Measurements from ENCODE around the gene EFNA5. TPM values are rescaled to one million over a fixed set of nuclear protein-coding genes. Genes with fewer than 3 reads are reported as not detected.

EFNA5 gene
- polyA plus RNA-seq, 1 donor = 29.1 TPM

DNA sequence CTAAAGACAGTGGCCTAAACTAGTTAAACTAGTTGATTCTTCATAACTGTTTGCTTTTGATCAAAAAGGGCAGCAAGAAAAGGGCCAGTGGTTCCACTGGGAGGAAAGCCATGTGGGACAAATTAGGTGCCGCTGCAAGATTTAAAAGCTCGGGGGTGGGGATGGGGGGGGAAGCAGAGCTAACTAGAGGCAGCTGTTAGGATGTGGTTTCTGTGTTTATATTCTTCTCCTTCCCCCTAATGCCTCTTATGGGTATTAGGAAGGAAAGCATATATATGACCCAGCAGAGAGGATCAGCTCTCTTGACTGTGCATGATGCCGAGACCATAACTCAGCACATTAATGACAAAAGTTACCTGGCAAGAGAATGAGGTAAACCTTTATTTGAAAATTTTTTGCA lies 65.7 kb downstream of the EFNA5 start:
- no peak for DNase-seq

DNA sequence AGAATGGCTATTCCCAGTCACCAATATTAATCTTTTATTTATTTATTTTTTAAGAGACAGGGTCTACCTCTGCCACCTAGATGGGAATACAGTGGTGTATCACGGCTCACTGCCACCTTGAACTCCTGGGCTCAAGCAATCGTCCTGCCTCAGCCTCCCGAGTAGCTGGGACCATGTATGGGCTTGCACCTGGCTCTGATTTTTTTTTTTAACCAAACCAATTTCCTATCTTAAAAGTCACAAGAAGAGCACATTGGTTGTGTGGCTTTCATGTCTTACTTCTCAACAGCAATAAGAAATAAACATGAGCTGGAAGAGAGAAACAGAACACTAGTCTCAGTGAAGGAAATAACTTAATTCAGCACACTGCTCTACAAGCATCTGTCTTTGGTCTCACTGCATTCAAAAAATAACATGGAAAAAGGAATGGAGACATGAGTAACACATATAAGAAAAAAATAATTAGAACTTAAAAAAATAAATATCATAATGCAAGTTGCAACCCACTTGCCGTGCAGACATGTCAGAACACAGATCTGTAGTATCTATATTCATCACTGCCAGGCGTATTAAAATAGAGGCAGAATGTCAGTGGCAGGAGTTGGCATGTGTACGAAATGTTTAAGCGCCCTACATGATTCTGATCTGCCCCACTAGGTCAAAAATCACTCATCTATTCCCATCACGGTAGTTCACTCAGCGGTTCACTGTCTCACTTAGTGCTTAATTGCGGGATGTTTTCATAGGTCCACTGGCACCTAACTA lies 66.4 kb downstream of the EFNA5 start:
- DNase-seq = no peak

DNA sequence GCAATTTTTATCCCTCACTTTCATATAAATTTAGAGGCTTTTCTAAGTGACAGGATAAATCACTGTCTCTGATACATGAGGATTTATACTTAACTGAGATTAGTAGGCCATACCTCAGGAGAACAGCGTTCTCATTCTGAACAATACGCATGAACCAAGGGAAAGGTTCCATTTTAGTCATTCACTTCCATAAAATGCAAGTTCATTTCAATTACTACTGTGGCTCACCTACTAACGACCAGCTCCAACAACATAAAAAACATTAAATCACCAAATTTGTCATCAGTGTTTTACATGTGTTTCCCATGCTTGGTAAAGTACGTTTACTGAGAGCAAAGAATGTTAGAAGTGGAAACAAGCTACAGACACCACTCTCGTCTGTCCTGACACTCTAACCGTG lies 67.4 kb downstream of the EFNA5 start:
- no peak for DNase-seq

DNA sequence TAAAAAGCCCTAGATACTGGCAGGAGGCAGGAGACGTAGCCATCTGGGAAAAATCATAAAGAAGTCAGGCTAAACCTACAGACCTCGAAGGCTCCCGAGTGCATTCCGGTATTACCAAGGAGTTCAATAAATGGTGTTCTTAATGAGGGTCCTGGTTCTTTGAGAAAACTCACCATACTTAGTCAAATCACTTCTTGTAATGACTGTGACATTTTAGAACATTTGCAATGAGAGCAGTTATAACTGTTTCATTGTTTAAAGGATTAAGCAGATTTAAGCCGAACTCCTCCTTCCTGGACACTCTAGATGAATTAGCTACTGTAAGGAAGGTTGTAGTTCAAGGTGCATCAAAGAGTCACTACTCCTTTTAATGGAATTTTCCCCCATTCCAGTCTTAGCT lies 67.8 kb downstream of the EFNA5 start:
- DNase-seq = no peak

DNA sequence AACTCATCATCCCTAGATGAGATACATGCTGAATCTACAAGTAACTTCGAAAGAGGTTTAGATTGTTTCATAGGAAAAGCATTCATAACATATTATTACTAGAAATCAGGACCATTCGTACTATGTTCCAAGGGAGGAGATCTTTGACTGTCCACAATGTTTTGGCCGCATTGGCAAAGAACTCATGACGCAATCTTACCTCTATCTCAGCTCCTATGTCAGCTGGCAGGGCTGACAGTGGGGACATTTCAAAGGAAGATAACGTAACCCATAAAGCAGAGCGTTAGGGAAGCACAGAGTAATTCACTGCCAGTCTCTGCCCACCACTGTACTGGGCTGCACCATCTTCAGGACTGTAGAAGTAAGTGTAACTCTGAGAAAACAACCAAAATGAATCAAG lies 69.7 kb downstream of the EFNA5 start:
- DNase-seq = no peak

DNA sequence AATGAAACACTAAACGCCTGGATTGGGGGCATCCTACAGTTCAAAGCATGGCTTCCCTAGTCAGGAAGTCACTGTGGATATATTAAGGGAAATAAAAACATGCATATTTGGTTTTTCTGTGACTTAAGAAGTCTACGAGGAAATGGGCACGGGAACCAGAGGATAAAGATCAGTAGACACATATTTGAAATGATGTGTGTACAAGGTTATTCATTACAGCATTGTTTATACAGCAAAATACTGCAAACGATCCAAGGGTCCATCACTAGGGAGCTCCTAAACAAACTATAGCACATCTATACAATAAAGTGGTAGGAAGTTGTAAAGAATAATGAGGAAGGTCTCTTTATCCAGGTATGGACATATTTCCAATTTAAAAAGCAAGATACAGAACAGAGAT lies 71.8 kb downstream of the EFNA5 start:
- DNase-seq = no peak

DNA sequence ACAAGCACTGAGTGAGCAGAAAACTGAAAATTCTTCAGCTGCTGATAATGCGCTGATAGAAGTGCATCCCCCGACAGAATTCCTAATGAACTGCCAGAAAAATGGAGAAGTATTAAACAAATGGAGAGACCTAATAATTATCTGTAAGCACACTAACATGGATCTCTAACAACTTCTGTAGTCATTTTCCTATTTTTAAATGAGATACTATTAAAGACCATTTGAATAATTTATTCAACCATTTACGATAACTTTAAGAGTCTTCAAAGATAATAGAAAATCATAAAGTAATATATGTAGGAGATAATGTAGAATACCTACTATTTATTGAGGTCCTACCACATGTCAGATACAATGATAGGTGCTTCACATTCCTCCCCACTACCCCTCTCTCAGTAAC lies 72.9 kb downstream of the EFNA5 start:
- DNase-seq = no peak

DNA sequence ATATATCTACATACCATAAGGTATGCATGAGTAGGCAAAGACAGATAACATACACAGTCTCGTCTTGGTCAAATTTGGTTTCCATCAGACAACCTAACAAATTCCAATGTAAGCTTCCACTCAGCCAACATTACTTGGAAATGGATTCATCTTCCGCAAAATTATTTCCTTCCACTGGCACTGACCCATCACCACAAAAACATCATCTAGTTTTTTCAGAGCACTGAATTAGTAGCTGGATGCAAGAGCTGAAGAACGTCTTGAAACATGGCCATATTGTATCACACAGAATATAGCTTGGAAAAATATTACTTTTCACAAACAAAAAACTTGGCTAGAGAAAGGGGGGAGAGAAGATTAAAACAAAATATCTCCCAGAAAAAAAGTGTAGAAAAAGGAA lies 73.5 kb downstream of the EFNA5 start:
- DNase-seq = no peak

DNA sequence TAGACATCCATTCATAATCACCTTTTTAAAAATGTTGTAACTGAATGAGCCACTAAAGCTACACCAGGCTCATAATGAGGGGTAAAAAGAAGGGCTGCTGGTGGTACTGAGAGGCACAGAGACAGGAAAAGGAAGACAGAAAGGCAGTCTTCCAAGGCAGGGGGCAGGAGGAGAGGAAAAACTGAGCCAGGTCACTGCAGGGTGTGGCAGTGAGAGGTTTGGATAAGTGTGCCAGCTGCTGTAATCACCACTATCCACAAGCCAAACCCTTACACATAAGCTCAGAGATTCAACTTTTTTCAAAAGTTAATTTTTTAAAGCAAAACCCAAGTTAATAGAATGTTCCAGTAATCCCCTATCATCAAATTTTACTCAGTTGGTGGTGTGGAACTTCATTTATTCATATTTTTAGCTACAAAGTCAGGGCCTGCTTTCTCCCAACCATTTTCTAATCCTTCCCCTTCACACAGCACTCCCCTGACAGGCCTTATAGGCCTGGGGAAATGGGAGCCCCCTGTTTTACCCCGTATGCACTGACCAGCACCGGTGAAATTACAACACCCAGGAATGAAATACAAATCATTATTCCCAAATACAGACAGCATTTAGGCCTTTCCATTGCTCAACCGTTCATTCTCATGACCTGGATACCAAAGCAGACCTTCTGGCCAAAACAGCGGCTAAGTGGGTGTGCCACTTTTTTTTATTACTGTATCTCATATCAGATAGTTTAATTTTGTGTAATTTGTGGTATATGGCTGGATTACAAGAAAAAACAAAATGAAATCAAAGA lies 76.3 kb downstream of the EFNA5 start:
- no peak for DNase-seq

DNA sequence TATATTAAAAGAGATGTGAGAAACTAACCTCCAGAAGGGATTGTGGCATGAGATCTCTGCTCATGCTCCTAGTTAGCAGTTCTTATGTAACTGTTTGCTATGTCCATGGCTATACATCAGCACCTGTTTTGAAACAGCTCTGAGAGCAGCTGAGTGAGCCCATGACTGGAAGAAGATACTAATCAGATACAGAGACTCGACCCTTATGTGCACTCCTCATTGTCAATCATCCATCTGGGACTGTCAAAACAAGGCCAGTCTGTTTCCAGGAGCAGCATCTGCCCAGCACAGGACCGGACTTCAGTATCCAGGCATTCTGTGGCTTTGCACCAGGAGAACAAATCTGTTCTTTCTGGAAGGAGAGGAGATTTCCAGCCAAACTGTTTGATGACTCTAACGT lies 77.7 kb downstream of the EFNA5 start:
- DNase-seq = no peak

DNA sequence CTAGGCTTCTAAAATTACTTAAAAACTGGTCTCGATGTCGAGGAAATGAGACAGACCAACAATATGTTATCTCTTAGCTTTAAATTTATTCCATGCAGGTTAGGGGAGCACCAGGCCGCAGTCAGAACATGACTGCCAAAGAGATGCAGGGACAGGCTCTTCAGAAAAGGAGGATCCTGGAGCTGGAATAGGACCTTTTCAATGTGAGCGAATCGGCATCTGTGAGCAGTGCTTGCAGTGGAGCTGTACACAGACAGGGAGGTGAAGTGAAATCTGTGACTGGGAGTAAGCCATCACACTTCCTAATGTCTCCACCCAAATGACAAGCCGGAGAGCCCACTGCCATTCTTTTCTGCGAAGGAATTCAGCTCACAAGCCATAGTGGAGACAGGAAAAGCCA lies 78.2 kb downstream of the EFNA5 start:
- no peak for DNase-seq

DNA sequence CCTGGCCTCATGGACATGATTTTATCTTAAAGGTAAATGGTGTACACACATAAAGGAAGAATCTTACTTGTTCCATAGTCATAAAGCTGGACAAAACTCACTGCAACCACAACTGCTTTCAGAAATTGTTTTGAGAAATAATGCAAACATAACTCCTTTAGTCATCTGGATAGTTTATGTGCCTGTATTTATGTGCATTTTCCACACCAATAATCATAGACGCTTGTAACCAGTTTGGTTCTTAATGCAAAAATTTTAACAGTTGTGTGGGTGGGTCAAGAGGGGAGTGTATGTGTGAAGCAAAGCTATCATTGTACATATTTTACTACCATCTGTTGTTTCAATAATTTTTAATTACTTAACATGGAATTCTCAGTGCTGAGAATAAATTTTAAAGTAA lies 80.1 kb downstream of the EFNA5 start:
- DNase-seq = no peak

DNA sequence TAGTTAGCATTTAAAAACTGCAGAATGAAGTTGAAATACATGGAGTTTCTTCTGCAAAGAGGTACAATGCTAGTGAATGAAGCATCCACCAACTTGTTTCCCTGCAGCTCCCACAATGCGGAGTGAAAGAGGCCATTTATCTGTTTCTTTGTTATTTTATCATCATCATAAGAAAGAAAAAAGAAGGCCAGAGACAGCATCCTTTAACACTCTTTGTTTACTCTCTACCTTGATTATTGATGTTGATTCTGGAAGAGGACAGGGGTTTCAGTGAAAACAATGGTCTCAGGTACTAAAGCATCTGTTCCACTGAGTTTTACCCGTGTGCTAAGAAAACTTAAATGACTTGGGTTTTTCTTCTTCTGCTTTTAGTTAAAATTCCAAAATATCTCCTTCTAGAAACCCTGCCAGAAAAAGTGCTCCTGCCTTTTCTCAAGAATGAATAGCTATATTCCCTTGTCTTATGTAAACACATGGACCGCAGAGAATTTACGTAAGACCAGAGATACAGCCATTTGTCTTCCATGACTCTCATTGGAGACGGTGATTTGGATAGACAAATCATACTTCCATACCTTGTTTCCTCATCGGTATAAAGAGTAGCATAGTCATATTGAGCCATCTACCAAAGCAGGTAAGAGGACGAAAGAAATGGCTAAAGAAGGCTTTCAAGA lies 81.1 kb downstream of the EFNA5 start:
- DNase-seq = no peak

DNA sequence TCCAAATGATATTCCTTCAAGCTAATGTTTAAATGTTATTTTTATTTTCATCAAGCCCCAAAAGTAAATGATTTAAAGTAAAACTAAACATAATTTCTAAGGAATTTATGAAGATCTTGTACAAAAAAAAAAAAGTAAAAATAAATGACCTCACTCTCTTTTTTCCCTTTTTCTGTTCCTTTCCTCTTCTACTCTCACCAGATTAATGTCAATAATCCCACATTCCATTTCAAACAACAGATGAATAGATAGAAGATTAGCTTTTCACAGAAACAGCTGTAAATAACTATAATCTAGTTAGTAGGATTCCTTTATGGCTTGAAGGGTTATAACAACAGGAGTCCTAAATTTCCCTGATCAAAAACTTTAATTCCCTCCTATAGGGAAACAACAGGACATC lies 88.1 kb downstream of the EFNA5 start:
- no peak for DNase-seq

DNA sequence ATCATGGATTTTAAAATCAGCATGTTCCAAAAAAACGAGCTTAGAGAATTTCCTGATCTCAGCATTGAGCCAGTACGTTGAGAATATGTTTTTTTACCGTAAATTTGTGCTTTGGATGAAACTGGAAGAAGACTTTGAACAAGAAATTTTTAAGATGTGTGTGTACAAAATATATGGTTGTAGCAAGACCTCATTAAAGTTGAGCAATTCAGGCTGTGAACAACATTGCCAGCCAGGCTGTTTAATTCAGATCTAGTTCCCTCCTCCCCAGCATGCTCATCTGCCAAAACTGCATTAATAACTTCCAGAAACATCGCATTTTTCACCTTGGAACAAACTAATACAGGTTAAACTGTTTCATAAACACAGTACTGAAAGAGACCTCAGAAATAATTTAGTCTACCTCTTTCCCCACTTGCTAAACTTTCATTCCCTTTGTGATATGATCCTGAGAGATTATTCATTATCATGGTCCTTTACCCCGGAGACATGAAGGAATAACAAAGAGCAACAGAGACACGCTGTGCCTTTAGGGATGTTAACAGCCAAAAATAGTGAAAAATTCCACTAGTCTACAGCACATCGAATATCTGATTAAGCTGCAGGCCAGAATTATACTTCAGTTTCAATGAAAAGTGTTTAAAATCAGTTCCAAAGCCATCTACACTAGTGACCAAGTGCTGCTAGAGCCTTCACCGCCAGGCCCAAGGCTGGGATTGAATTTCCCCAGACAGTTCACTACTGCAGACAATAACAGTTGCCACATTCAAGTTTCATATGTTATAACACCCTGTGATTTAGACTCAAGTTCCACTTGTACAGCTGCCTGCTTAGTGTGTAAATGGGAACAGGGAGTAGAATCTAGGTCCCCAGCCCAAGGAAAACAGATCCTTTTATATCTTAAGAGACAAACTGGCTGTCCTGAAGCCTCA lies 89.6 kb downstream of the EFNA5 start:
- no peak for DNase-seq

DNA sequence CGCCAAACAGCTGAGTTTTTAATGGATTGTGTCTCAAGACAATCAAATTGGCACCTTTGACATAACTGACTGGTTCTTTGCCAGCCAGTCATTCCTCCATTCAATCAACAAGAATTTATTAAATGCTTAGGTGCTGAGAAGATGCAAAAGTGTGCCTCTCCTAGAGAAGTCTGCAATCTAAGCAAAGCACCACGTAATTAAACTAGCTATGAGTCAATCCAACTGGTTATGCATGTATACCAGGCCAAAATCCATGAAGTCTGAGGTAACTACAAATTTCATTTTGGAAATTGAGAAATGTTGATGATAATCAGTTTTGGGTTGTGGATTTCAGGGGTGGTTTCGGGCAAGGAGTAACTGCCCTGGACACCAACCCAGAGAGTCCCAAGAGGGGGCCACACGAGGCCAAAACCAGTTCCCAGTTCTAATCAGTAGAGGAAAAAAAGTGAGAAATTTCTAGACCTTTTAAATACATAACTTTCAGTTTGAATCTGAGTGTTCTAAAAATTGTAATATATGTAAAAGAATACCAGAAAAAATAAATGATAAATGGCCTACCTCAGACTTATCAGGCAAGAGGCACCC lies 92.6 kb downstream of the EFNA5 start:
- DNase-seq = no peak

DNA sequence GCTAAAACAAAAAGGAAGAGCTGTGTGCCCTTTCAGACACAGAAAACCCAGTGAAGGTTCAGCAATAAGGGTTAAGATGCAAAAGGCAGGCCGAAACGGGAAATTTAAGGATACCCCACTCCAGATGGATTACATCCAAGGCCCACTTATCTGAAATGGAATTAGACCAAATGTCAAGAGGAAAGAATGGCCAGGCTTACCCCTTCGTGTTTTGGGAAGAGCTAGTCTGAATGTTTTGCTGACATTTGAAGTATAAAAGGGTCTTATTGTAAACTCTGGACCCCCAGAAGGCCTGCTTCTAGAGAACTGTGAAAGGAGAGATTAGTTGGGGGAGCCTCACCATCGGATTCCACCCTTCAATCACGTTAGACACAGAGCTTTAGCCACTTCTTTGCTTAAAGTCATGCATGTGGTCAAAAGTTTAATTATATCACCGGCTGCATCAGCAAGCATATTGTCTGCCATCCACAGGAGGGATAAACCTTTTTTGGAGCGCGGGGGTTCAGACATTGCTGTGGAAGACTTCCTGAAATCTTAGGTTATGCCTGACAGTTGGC lies 93.3 kb downstream of the EFNA5 start:
- DNase-seq = no peak

DNA sequence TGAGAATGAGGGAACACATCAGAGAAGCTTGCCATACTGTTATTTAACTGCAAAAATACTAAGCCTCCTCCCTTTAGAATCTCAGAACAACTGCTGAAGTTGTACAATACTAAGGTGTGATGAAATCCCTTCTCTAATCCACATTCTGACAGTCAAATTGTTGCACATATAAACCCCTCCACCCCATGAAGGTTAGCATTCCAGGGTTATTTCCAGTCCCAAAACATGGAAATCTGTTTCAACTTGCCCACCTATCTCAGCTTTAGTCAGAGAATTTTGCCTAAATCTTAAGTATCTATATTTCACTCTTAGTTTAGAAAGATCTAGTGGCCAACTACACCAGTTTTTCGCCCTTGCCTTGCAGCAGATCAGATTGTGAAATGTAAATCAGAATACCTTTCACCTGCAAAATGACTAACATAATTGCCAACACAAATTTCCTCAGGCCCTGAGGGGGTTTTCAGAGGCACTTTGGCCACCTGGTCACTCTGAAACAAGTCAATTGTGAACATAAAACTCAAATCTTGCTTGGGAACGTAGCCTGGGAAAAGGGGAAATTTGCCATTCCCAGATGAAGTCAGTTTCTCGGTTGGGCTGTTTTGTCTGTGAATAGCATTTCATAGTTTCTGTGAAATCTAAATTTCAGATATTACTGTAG lies 93.9 kb downstream of the EFNA5 start:
- no peak for DNase-seq

DNA sequence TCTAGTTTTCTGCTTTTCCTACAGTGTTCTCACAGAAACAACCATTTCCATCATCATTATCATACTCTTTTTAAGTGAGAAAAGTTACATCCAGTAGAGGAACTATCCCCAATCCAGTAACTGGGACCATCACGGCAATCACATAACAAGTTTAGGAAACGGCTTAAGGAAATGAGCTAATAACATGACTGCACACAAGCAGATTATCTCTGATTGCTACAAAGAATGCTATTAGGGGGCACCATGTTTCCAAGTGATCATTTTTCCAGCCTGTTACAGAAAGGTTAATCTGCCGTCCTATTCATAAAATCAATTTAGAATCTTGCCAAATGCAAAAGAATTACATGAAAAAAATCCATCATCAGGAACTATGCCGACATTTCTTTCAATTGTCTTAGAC lies 94.6 kb downstream of the EFNA5 start:
- DNase-seq = no peak

DNA sequence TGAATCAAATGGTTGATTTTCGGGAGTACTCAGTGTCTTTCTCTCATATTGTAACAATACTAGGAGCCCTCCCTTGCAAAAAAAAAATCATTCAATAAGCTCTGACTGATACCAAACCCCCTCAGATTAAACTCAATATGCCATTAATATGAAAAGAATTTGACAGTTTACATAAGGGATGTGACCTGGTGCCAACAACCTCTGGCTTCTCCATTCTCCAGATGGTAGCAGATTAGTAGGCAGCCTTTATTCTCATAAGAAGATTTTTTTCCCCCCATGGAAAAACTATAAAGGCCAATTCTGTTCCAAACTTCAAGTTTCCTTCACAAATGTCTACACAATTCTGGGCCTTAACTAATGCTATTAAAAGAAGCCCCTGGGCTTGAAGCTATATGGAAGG lies 96.5 kb downstream of the EFNA5 start:
- no peak for DNase-seq
